Measurements from ENCODE around the gene CTSW. TPM values are rescaled to one million over a fixed set of nuclear protein-coding genes. Genes with fewer than 3 reads are reported as not detected.
A peak's percentile ranks its signal among the peaks of the same experiment; 100 is the strongest.

CTSW gene
- polyA plus RNA-seq, 3 donors: 0.71 to 1.3 (median 0.78) TPM

DNA sequence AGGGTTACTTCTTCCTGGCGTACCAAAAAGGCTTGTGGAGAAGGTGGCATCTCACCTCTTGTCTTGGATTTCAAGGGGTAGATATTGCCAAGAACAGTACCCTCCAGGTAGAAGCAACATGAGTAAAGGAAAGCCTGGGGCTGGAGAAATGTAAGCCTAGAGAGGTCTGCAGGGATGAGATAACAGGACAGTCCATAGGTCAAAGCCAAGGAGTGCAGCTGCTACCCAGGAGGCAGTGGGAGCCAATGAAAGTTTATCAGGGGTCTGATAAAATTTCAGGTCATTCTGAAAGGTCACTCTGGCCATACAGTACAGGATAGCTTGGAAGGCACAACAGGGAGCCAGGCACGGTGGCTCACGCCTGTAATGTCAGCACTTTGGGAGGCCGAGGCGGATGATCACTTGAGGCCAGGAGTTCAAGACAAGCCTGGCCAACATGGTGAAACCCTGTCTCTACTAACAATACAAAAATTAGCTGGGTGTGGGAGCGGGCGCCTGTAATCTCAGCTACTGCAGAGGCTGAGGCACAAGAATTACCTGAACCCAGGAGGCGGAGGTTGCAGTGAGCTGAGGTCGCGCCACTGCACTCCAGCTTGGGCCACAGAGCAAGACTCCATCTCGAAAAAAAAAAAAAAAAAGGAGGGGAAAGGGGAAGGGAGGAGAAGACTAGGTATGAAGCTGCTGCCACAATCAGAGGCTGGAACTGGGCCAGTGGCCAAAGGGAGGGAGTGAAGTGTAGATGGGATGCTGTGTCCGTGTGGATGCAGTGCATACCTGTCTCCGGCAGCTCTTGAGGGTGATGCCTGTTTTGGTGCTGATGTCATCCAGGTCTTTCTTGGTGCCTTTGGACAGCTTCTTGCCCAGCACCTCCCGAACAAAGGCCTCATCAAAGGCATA lies 7.4 kb downstream of the CTSW start:
- H3K4me1 Mint-ChIP-seq: peaks cover 51% of the 10 kb centered on the region

DNA sequence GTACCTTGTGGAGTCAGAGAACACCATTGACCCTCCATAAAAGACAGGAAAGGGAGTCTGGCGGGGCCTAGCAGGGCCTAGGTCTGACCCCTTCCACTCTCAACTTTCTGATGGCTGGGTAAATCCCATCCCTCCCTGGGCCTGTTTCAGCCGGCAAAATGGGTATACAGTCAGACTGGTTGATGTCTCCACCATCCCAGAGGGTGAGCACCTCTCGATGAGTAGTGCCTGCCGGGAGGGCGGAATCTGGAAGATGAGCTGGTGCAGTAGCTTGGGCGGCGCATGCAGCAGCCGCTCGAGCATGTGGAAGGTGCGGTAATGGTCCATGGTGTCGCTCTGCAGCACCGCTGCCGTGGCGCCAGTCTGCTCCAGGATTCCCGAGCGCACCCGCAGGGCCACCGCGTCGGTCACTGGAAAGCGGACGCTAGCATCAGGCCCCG lies 8.1 kb downstream of the CTSW start:
- peaks cover 57% of the 10 kb centered on the region for H3K4me1 Mint-ChIP-seq
- peaks cover 0 to 7% (median 0%) of the 10 kb centered on the region in 3 donors for H3K27me3 Mint-ChIP-seq (ENCODE audit: low read depth in 3 of 3)
- H3K9me3 Mint-ChIP-seq: peaks cover 0 to 2% (median 0%) of the 10 kb centered on the region in 7 donors
- H3K36me3 ChIP-seq (replicated peaks in 1 of 2; ENCODE audit: control insufficient read depth in 1 of 2, insufficient read depth in 2 of 2, low read length in 2 of 2): peaks cover 28 to 39% of the 10 kb centered on the region in 2 donors
- no peaks in the 10 kb centered on the region for H3K9me3 ChIP-seq (replicated peaks in 1 of 2; ENCODE audit: control insufficient read depth in 1 of 2, insufficient read depth in 1 of 2, low read length in 2 of 2)
- peaks cover 44 to 51% of the 10 kb centered on the region in 2 donors for H3K36me3 Mint-ChIP-seq
- no peaks in the 10 kb centered on the region for H3K27me3 ChIP-seq (ENCODE audit: control insufficient read depth in 2 of 2, insufficient read depth in 2 of 2, low read length in 2 of 2)
- peak overlapping the region; percentile 65 for H3K9ac ChIP-seq (ENCODE audit: insufficient read depth, low read length, poor library complexity, severe bottlenecking)
- peak overlapping the region; percentile 98 to 100 (median 99) for H3K27ac Mint-ChIP-seq
- peak overlapping the region; percentile 88 to 95 for H3K27ac ChIP-seq (ENCODE audit: low read depth in 1 of 2, low read length in 2 of 2)
- peak overlapping the region; percentile 95 to 99 for H3K4me3 Mint-ChIP-seq
- peak overlapping the region; percentile 93 for H3K4me2 ChIP-seq (replicated peaks; ENCODE audit: extremely low read depth, low read length, poor library complexity, severe bottlenecking)
- peak in 1 of 3 donors; percentile 51 for DNase-seq
- H3K4me3 ChIP-seq (replicated peaks in 1 of 3; ENCODE audit: low read depth in 2 of 3, low read length in 3 of 3): peak overlapping the region; percentile 63 to 82 (median 69)
- TF ChIP-seq, protein P1, sequence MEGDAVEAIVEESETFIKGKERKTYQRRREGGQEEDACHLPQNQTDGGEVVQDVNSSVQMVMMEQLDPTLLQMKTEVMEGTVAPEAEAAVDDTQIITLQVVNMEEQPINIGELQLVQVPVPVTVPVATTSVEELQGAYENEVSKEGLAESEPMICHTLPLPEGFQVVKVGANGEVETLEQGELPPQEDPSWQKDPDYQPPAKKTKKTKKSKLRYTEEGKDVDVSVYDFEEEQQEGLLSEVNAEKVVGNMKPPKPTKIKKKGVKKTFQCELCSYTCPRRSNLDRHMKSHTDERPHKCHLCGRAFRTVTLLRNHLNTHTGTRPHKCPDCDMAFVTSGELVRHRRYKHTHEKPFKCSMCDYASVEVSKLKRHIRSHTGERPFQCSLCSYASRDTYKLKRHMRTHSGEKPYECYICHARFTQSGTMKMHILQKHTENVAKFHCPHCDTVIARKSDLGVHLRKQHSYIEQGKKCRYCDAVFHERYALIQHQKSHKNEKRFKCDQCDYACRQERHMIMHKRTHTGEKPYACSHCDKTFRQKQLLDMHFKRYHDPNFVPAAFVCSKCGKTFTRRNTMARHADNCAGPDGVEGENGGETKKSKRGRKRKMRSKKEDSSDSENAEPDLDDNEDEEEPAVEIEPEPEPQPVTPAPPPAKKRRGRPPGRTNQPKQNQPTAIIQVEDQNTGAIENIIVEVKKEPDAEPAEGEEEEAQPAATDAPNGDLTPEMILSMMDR (IDR thresholded peaks at IDR 0.05): no peak
- H3K4me1 ChIP-seq (ENCODE audit: control insufficient read depth in 1 of 2, insufficient read depth in 2 of 2, low read length in 2 of 2): peaks cover 51 to 75% of the 10 kb centered on the region in 2 donors
- peaks cover 45% of the 10 kb centered on the region for H3K79me2 ChIP-seq (ENCODE audit: insufficient read depth, low read length)
- peaks cover 18% of the 10 kb centered on the region for H4K20me1 ChIP-seq (ENCODE audit: insufficient read depth, low read length)
- 5% methylated on average over 21 of the region's 23 CpGs for WGBS (ENCODE audit: insufficient coverage)
- intact Hi-C loops (cut with micrococcal nuclease): loop anchor here (1.0 to 5.0 kb wide), 4 partner anchors 35 to 176 kb away; partner anchors contain the start of gene SART1 (in 1 of the 2)
- H2AFZ ChIP-seq (ENCODE audit: insufficient read depth, low read depth, low read length, poor library complexity, severe bottlenecking): peak overlapping the region; percentile 84

More for the DNA sequence above, 7.4 kb downstream of the CTSW start:
- DNase-seq: no peak
- Histone ChIP-seq H3K9me3 (replicated peaks in 1 of 2; ENCODE audit: control insufficient read depth in 1 of 2, insufficient read depth in 1 of 2, low read length in 2 of 2) (no peaks in the 10 kb centered on the region), H3K4me1 (ENCODE audit: control insufficient read depth in 1 of 2, insufficient read depth in 2 of 2, low read length in 2 of 2) (peaks cover 45 to 69% of the 10 kb centered on the region in 2 donors), H3K36me3 (replicated peaks in 1 of 2; ENCODE audit: control insufficient read depth in 1 of 2, insufficient read depth in 2 of 2, low read length in 2 of 2) (peaks cover 34 to 46% of the 10 kb centered on the region in 2 donors), H3K4me2 (replicated peaks; ENCODE audit: extremely low read depth, low read length, poor library complexity, severe bottlenecking) (peak overlapping the region; percentile 93), H3K9ac (ENCODE audit: insufficient read depth, low read length, poor library complexity, severe bottlenecking) (peak overlapping the region; percentile 65), H3K27me3 (ENCODE audit: control insufficient read depth in 2 of 2, insufficient read depth in 2 of 2, low read length in 2 of 2) (no peaks in the 10 kb centered on the region), H3K27ac (ENCODE audit: low read depth in 1 of 2, low read length in 2 of 2) (peak overlapping the region; percentile 88 to 95), H3K79me2 (ENCODE audit: insufficient read depth, low read length) (peaks cover 38% of the 10 kb centered on the region), H3K4me3 (replicated peaks in 1 of 3; ENCODE audit: low read depth in 2 of 3, low read length in 3 of 3) (peak overlapping the region; percentile 63 to 82 (median 69)), H2AFZ (ENCODE audit: insufficient read depth, low read depth, low read length, poor library complexity, severe bottlenecking) (peak overlapping the region; percentile 84), H4K20me1 (ENCODE audit: insufficient read depth, low read length) (peaks cover 15% of the 10 kb centered on the region)
- peaks cover 44 to 52% of the 10 kb centered on the region in 2 donors for H3K36me3 Mint-ChIP-seq
- TF ChIP-seq, protein P1 (IDR thresholded peaks at IDR 0.05): no peak
- intact Hi-C loops (cut with micrococcal nuclease): loop anchor here (5.0 kb wide), 2 partner anchors 35 to 40 kb away; no protein-coding TSS in a partner anchor
- peaks cover 0 to 7% (median 0%) of the 10 kb centered on the region in 3 donors for H3K27me3 Mint-ChIP-seq (ENCODE audit: low read depth in 3 of 3)
- peak overlapping the region; percentile 95 to 99 for H3K4me3 Mint-ChIP-seq
- 91% methylated on average over 12 of the region's 14 CpGs for WGBS (ENCODE audit: insufficient coverage)
- peaks cover 0 to 2% (median 0%) of the 10 kb centered on the region in 7 donors for H3K9me3 Mint-ChIP-seq
- H3K27ac Mint-ChIP-seq: peak overlapping the region in 6 of 7 donors; percentile 70 to 100 (median 98)
